ENCODE measurements around the gene HIGD1A. TPM values are rescaled to one million over a fixed set of nuclear protein-coding genes. Genes with fewer than 3 reads are reported as not detected.

The HIGD1A gene
- polyA plus RNA-seq, 1 donor (not counting 4 experiments of a cell fraction or from before 2014, with no cell fraction given) = 443 TPM

DNA sequence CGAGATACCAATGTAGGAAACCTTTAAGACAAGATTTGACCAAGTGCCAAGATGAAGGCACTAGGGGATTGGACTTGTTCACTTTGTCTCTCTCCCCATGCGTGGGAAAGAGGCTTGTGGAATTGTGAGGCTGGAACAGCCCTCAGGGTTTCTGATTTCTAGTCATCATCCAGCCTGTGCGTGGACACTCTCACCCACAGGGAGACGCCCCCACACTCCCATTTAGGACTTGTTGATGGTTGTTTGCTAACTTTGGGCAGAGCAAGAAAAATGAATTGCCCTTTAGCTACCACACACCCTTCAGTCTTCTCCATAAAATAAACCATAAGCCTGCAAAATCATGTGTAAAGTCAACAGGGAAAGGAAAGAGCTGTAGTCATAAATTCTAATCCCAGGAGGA is 23.4 kb upstream of the HIGD1A start:
- Histone ChIP-seq H3K27ac (ENCODE audit: control insufficient read depth, insufficient read depth, low read length) (no peak overlapping the region), H3K9ac (ENCODE audit: control insufficient read depth, extremely low read depth, insufficient read depth, low read length) (no peak overlapping the region), H3K4me1 (ENCODE audit: control insufficient read depth, extremely low read depth, insufficient read depth, low read length) (peaks cover 24% of the 10 kb centered on the region), H4K20me1 (ENCODE audit: control insufficient read depth, extremely low read depth, insufficient read depth, low read length) (no peaks in the 10 kb centered on the region), H3K36me3 (ENCODE audit: control insufficient read depth in 2 of 2, extremely low read depth in 1 of 2, insufficient read depth in 2 of 2, low read length in 2 of 2) (no peaks in the 10 kb centered on the region), H3K79me2 (ENCODE audit: control insufficient read depth, insufficient read depth, low read length) (no peaks in the 10 kb centered on the region), H3K9me3 (ENCODE audit: control insufficient read depth, low read depth, low read length) (no peaks in the 10 kb centered on the region), H3K27me3 (ENCODE audit: control insufficient read depth, extremely low read depth, insufficient read depth, low read length) (no peaks in the 10 kb centered on the region), H3K4me2 (ENCODE audit: control insufficient read depth, extremely low read depth, insufficient read depth, low read depth, low read length) (no peak overlapping the region), H3K4me3 (ENCODE audit: control insufficient read depth in 2 of 3, extremely low read depth in 1 of 3, insufficient read depth in 2 of 3, low read depth in 1 of 3, low read length in 3 of 3) (no peak overlapping the region), H3K9me1 (ENCODE audit: control insufficient read depth, extremely low read depth, insufficient read depth, low read length) (no peaks in the 10 kb centered on the region), H2AFZ (ENCODE audit: control insufficient read depth, low read length) (no peak overlapping the region)
- dilution Hi-C loops (cut with MboI; ENCODE audit: extremely low pct_ligation_motif_present, low sequenced_read_pairs) = no loop called here
- no peak for TF ChIP-seq EZH2 (IDR thresholded peaks at IDR 0.05; ENCODE audit: low read length)
- TF ChIP-seq, protein P1, sequence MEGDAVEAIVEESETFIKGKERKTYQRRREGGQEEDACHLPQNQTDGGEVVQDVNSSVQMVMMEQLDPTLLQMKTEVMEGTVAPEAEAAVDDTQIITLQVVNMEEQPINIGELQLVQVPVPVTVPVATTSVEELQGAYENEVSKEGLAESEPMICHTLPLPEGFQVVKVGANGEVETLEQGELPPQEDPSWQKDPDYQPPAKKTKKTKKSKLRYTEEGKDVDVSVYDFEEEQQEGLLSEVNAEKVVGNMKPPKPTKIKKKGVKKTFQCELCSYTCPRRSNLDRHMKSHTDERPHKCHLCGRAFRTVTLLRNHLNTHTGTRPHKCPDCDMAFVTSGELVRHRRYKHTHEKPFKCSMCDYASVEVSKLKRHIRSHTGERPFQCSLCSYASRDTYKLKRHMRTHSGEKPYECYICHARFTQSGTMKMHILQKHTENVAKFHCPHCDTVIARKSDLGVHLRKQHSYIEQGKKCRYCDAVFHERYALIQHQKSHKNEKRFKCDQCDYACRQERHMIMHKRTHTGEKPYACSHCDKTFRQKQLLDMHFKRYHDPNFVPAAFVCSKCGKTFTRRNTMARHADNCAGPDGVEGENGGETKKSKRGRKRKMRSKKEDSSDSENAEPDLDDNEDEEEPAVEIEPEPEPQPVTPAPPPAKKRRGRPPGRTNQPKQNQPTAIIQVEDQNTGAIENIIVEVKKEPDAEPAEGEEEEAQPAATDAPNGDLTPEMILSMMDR (optimal IDR thresholded peaks at IDR 0.05 in 1 of 3, IDR thresholded peaks at IDR 0.05 in 1 of 3, conservative IDR thresholded peaks at IDR 0.05 in 1 of 3; ENCODE audit: extremely low read depth in 1 of 3, insufficient read depth in 2 of 3, low read length in 3 of 3) = no peak
- no peak for DNase-seq (ENCODE audit: low read depth, low spot score)
- FAIRE-seq = no peak

DNA sequence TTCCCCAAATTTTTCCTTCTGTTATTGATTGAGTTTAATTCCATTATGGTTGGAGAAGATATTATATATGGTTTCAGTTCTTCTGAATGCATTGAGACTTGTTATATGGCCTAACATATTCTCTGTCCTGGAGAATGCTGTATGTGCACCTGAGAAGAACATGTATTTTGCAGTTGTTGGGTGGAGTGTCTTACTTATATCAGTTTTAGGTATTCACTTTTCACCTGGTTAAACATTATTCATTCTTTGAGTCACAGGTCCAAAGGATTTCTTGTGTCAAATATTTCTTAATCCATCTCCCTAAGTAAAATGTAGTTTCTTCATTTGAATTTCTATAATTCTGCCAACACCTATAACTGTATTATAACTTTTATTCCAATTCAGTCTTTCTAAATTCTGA is 22.7 kb upstream of the HIGD1A start:
- Histone ChIP-seq H3K4me2 (ENCODE audit: control insufficient read depth, extremely low read depth, insufficient read depth, low read depth, low read length) (no peak overlapping the region), H3K4me1 (ENCODE audit: control insufficient read depth, extremely low read depth, insufficient read depth, low read length) (peaks cover 27% of the 10 kb centered on the region), H3K4me3 (ENCODE audit: control insufficient read depth in 2 of 3, extremely low read depth in 1 of 3, insufficient read depth in 2 of 3, low read depth in 1 of 3, low read length in 3 of 3) (no peak overlapping the region), H3K27ac (ENCODE audit: control insufficient read depth, insufficient read depth, low read length) (no peak overlapping the region), H4K20me1 (ENCODE audit: control insufficient read depth, extremely low read depth, insufficient read depth, low read length) (no peaks in the 10 kb centered on the region), H3K27me3 (ENCODE audit: control insufficient read depth, extremely low read depth, insufficient read depth, low read length) (no peaks in the 10 kb centered on the region), H2AFZ (ENCODE audit: control insufficient read depth, low read length) (no peak overlapping the region), H3K36me3 (ENCODE audit: control insufficient read depth in 2 of 2, extremely low read depth in 1 of 2, insufficient read depth in 2 of 2, low read length in 2 of 2) (no peaks in the 10 kb centered on the region), H3K9me1 (ENCODE audit: control insufficient read depth, extremely low read depth, insufficient read depth, low read length) (no peaks in the 10 kb centered on the region), H3K9ac (ENCODE audit: control insufficient read depth, extremely low read depth, insufficient read depth, low read length) (no peak overlapping the region), H3K79me2 (ENCODE audit: control insufficient read depth, insufficient read depth, low read length) (no peaks in the 10 kb centered on the region), H3K9me3 (ENCODE audit: control insufficient read depth, low read depth, low read length) (no peaks in the 10 kb centered on the region)
- DNase-seq (ENCODE audit: low read depth, low spot score) = no peak
- FAIRE-seq = no peak
- no peak for TF ChIP-seq EZH2 (IDR thresholded peaks at IDR 0.05; ENCODE audit: low read length)
- dilution Hi-C loops (cut with MboI; ENCODE audit: extremely low pct_ligation_motif_present, low sequenced_read_pairs) = no loop called here

DNA sequence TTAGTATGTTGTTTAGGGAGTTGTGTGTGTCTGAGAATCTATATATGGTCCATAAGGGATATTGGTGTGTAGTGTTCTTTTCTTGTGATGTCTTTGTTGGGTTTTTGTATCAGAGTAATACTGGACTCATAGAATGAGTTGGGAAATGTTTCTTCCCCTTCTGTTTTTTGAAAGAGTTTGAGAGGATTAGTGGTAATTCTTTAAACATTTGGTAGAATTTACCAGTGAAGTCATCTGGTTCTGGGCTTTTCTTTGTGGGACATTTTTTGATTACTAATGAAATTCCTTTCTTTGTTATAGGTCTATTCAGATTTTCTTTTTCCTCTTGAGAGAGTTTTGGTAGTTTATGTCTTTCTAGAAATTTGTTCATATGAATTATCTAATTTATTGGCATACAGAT is 21.9 kb upstream of the HIGD1A start:
- no peak overlapping the region for H2AFZ ChIP-seq (ENCODE audit: control insufficient read depth, low read length)
- H3K9me3 ChIP-seq (ENCODE audit: control insufficient read depth, low read depth, low read length) = no peaks in the 10 kb centered on the region
- no peaks in the 10 kb centered on the region for H3K79me2 ChIP-seq (ENCODE audit: control insufficient read depth, insufficient read depth, low read length)
- no peaks in the 10 kb centered on the region for H3K27me3 ChIP-seq (ENCODE audit: control insufficient read depth, extremely low read depth, insufficient read depth, low read length)
- dilution Hi-C loops (cut with MboI; ENCODE audit: extremely low pct_ligation_motif_present, low sequenced_read_pairs) = no loop called here
- TF ChIP-seq EZH2 (IDR thresholded peaks at IDR 0.05; ENCODE audit: low read length) = no peak
- TF ChIP-seq, protein P1 (optimal IDR thresholded peaks at IDR 0.05 in 1 of 3, IDR thresholded peaks at IDR 0.05 in 1 of 3, conservative IDR thresholded peaks at IDR 0.05 in 1 of 3; ENCODE audit: extremely low read depth in 1 of 3, insufficient read depth in 2 of 3, low read length in 3 of 3) = no peak
- H3K36me3 ChIP-seq (ENCODE audit: control insufficient read depth in 2 of 2, extremely low read depth in 1 of 2, insufficient read depth in 2 of 2, low read length in 2 of 2) = no peaks in the 10 kb centered on the region
- no peak overlapping the region for H3K4me3 ChIP-seq (ENCODE audit: control insufficient read depth in 2 of 3, extremely low read depth in 1 of 3, insufficient read depth in 2 of 3, low read depth in 1 of 3, low read length in 3 of 3)
- DNase-seq (ENCODE audit: low read depth, low spot score) (no peak), FAIRE-seq (no peak)
- H4K20me1 ChIP-seq (ENCODE audit: control insufficient read depth, extremely low read depth, insufficient read depth, low read length) = no peaks in the 10 kb centered on the region
- H3K4me2 ChIP-seq (ENCODE audit: control insufficient read depth, extremely low read depth, insufficient read depth, low read depth, low read length) = no peak overlapping the region
- no peak overlapping the region for H3K27ac ChIP-seq (ENCODE audit: control insufficient read depth, insufficient read depth, low read length)
- H3K9ac ChIP-seq (ENCODE audit: control insufficient read depth, extremely low read depth, insufficient read depth, low read length) = no peak overlapping the region
- H3K4me1 ChIP-seq (ENCODE audit: control insufficient read depth, extremely low read depth, insufficient read depth, low read length) = peaks cover 27% of the 10 kb centered on the region
- no peaks in the 10 kb centered on the region for H3K9me1 ChIP-seq (ENCODE audit: control insufficient read depth, extremely low read depth, insufficient read depth, low read length)
